HG02884 (cell line): ENCODE measurements around the gene MRNIP.
"Not testable (repeated sequence)": the region's sequence is repeated elsewhere in the genome, so short reads cannot be mapped to it uniquely, and the experiment has no call there.

Experiments
- ATAC-seq: cut with Tn5 transposase; IDR thresholded peaks from one replicate; pipeline ENCODE4 v1.9.1; 2021; ENCODE audit warnings: mild to moderate bottlenecking, moderate library complexity; ENCODE audit not compliant: unreplicated experiment

The MRNIP gene

GRCh38 chr5:179795049-179795862 lies 63.4 kb downstream of the MRNIP start:
- ATAC-seq: no peak

- ATAC-seq: no peak
Observed at GRCh38 chr5:179794575-179794974, 64.0 kb downstream of the MRNIP start.

- ATAC-seq: no peak
Observed at GRCh38 chr5:179794171-179794570, 64.4 kb downstream of the MRNIP start.

GRCh38 chr5:179793468-179794139 lies 65.0 kb downstream of the MRNIP start, which contains the start of gene LTC4S:
Gene LTC4S, plus strand, starts transcription at chr5:179793986. Its CDS starts 95 bp downstream, at chr5:179794081.
- no peak for ATAC-seq

- no peak for ATAC-seq
Observed at GRCh38 chr5:179792612-179793467, 65.8 kb downstream of the MRNIP start.

- ATAC-seq: no peak
Observed at GRCh38 chr5:179791881-179792611, 66.6 kb downstream of the MRNIP start.

GRCh38 chr5:179789278-179789677 lies 69.3 kb downstream of the MRNIP start:
- ATAC-seq: not testable (repeated sequence)

GRCh38 chr5:179788193-179788854 lies 70.3 kb downstream of the MRNIP start:
- ATAC-seq: no peak
